ENCODE measurements around the gene AKAP1.

AKAP1 gene

GRCh38 chr17:57140316-57140715 lies 55.3 kb downstream of the AKAP1 start:
- Histone ChIP-seq H3K36me3 (replicated peaks) (no peaks in the 10 kb centered on the region), H3K27ac (no peak overlapping the region), H3K27me3 (replicated peaks) (no peaks in the 10 kb centered on the region), H3K4me3 (ENCODE audit: low read depth, low read length) (no peak overlapping the region)
- no peak for DNase-seq
- in situ Hi-C loops (cut with HindIII; ENCODE audit: low pct_ligation_motif_present, low sequenced_read_pairs): loop anchor here (25.0 kb wide), 1 partner anchor 622 kb away; no protein-coding TSS in a partner anchor
- TF ChIP-seq CTCF (IDR thresholded peaks at IDR 0.05; ENCODE audit: low read depth, low read length, missing control alignments): no peak

GRCh38 chr17:57142925-57143324 lies 57.9 kb downstream of the AKAP1 start:
- no peak overlapping the region for H3K27ac ChIP-seq
- no peaks in the 10 kb centered on the region for H3K36me3 ChIP-seq (replicated peaks)
- TF ChIP-seq CTCF (IDR thresholded peaks at IDR 0.05; ENCODE audit: low read depth, low read length, missing control alignments): no peak
- DNase-seq: peak; percentile 12
- H3K27me3 ChIP-seq (replicated peaks): no peaks in the 10 kb centered on the region
- in situ Hi-C loops (cut with HindIII; ENCODE audit: low pct_ligation_motif_present, low sequenced_read_pairs): loop anchor here (25.0 kb wide), 1 partner anchor 619 kb away; no protein-coding TSS in a partner anchor
- H3K4me3 ChIP-seq (ENCODE audit: low read depth, low read length): no peak overlapping the region

- DNase-seq: no peak
- no peak for TF ChIP-seq CTCF (IDR thresholded peaks at IDR 0.05; ENCODE audit: low read depth, low read length, missing control alignments)
- in situ Hi-C loops (cut with HindIII; ENCODE audit: low pct_ligation_motif_present, low sequenced_read_pairs): loop anchor here (25.0 kb wide), 1 partner anchor 619 kb away; no protein-coding TSS in a partner anchor
- no peaks in the 10 kb centered on the region for H3K27me3 ChIP-seq (replicated peaks)
- no peaks in the 10 kb centered on the region for H3K36me3 ChIP-seq (replicated peaks)
- H3K27ac ChIP-seq: no peak overlapping the region
- H3K4me3 ChIP-seq (ENCODE audit: low read depth, low read length): no peak overlapping the region
Measured at GRCh38 chr17:57143361-57143760, 58.3 kb downstream of the AKAP1 start.

GRCh38 chr17:57143919-57144318 lies 58.9 kb downstream of the AKAP1 start:
- H3K4me3 ChIP-seq (ENCODE audit: low read depth, low read length): no peak overlapping the region
- no peaks in the 10 kb centered on the region for H3K27me3 ChIP-seq (replicated peaks)
- no peak for TF ChIP-seq CTCF (IDR thresholded peaks at IDR 0.05; ENCODE audit: low read depth, low read length, missing control alignments)
- DNase-seq: no peak
- in situ Hi-C loops (cut with HindIII; ENCODE audit: low pct_ligation_motif_present, low sequenced_read_pairs): loop anchor here (25.0 kb wide), 1 partner anchor 618 kb away; no protein-coding TSS in a partner anchor
- no peaks in the 10 kb centered on the region for H3K36me3 ChIP-seq (replicated peaks)
- no peak overlapping the region for H3K27ac ChIP-seq

- Histone ChIP-seq H3K36me3 (replicated peaks) (no peaks in the 10 kb centered on the region), H3K27me3 (replicated peaks) (no peaks in the 10 kb centered on the region), H3K27ac (no peak overlapping the region), H3K4me3 (ENCODE audit: low read depth, low read length) (no peak overlapping the region)
- DNase-seq: no peak
- no peak for TF ChIP-seq CTCF (IDR thresholded peaks at IDR 0.05; ENCODE audit: low read depth, low read length, missing control alignments)
- in situ Hi-C loops (cut with HindIII; ENCODE audit: low pct_ligation_motif_present, low sequenced_read_pairs): loop anchor here (25.0 kb wide), 1 partner anchor 618 kb away; no protein-coding TSS in a partner anchor
Measured at GRCh38 chr17:57144567-57144966, 59.5 kb downstream of the AKAP1 start.

GRCh38 chr17:57145347-57145746 lies 60.3 kb downstream of the AKAP1 start:
- Histone ChIP-seq H3K27ac (no peak overlapping the region), H3K27me3 (replicated peaks) (no peaks in the 10 kb centered on the region), H3K4me3 (ENCODE audit: low read depth, low read length) (no peak overlapping the region), H3K36me3 (replicated peaks) (no peaks in the 10 kb centered on the region)
- no peak for DNase-seq
- in situ Hi-C loops (cut with HindIII; ENCODE audit: low pct_ligation_motif_present, low sequenced_read_pairs): loop anchor here (25.0 kb wide), 1 partner anchor 617 kb away; no protein-coding TSS in a partner anchor
- TF ChIP-seq CTCF (IDR thresholded peaks at IDR 0.05; ENCODE audit: low read depth, low read length, missing control alignments): no peak
